Activated T-helper 17 cell treated with anti-CD3 and anti-CD28 coated beads, Interleukin-2, amount 50 U/mL, for 72 hours (primary cell): ENCODE data around the gene TNFRSF8. TPM values are rescaled to one million over a fixed set of nuclear protein-coding genes. Genes with fewer than 3 reads are reported as not detected.

Experiments
- total RNA-seq, 2 donors: library from RNA; stranded (reverse); gene quantifications; one replicate each; pipeline ENCODE4 v1.2.3, GENCODE V29; 2022

The TNFRSF8 gene
- total RNA-seq, 2 donors from 2014 or later: 35.3 to 216 TPM

Other genes with a start within 250 kb of the TNFRSF8 start
- gene NPPA, start 215.5 kb upstream of the TNFRSF8 start, total RNA-seq: not detected
- gene NPPB, start 204.4 kb upstream of the TNFRSF8 start, total RNA-seq: not detected
- 10 to 100 TPM; 15.6 to 32.2 TPM for gene KIAA2013, start 136.9 kb upstream of the TNFRSF8 start, total RNA-seq
- gene PLOD1, start 128.6 kb upstream of the TNFRSF8 start, total RNA-seq: 10 to 100 TPM; 18.1 to 36.1 TPM
- 10 to 100 TPM; 46.5 to 70.1 TPM for gene MFN2, start 82.9 kb upstream of the TNFRSF8 start, total RNA-seq
- gene MIIP, start 43.8 kb upstream of the TNFRSF8 start, total RNA-seq: 100 to 1,000 TPM in 1 of 2 donors, 10 to 100 TPM in 1; 51.1 to 115 TPM
- 100 to 1,000 TPM; 291 to 379 TPM for gene TNFRSF1B, start 103.7 kb downstream of the TNFRSF8 start, total RNA-seq
- 10 to 100 TPM; 30.4 to 35.6 TPM for gene VPS13D, start 166.7 kb downstream of the TNFRSF8 start, total RNA-seq